Activated CD8-positive, alpha-beta memory T cell treated with anti-CD3 and anti-CD28 coated beads, Interleukin-2, amount 50 U/mL, for 24 hours (primary cell): ENCODE measurements around the gene ZYX.
"Not testable (repeated sequence)": the region's sequence is repeated elsewhere in the genome, so short reads cannot be mapped to it uniquely, and the experiment has no call there.

Source experiments
- DNase-seq: peaks from one replicate; pipeline ENCODE4 v3.0.0-alpha.2; 2020; ENCODE audit errors: extremely low read depth

ZYX gene

GRCh38 chr7:143396625-143397556 lies 15.7 kb downstream of the ZYX start:
- no peak for DNase-seq

- DNase-seq = no peak
Measured at GRCh38 chr7:143397710-143398530, 16.8 kb downstream of the ZYX start.

- no peak for DNase-seq
Measured at GRCh38 chr7:143398616-143399015, 17.5 kb downstream of the ZYX start.

DNA sequence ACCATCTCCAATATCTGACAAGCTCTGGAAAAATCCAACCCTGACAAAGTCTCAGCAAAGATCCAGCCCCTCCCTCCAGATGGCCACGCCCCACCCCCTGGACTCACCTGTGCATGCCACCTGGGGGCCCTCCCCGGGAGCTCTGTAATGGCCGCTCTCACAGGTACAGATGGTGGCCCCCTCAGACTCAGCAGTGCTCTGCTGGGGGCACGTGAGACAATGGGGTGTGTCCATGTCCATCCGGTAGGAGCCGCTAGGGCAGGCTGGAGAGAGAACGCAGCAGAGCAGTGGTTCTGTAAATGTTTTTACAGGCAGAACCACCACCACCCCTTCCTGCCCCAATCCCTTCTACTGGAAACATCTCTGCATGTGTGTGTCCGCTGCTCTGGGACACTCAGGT lies 18.0 kb downstream of the ZYX start:
- no peak for DNase-seq

DNA sequence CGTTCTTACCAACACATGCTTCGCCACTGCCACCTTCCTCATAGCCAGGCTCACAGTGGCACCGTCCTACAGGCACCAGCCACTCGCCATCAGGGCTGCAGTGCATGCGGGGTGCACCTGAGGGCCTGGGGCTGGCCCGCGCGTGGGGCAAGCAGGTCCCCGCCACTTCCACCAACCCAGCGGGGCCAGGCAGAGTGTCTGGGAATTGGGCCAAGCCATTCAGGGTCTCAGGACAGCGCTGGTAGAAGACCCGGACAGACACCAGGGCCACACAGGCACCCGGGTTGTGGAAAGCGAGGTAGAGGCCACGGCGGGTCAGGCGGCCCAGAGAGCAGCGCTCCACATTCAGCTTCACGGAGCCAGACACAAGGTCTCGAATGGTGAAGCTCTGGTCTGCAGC lies 18.5 kb downstream of the ZYX start:
- DNase-seq = no peak

DNA sequence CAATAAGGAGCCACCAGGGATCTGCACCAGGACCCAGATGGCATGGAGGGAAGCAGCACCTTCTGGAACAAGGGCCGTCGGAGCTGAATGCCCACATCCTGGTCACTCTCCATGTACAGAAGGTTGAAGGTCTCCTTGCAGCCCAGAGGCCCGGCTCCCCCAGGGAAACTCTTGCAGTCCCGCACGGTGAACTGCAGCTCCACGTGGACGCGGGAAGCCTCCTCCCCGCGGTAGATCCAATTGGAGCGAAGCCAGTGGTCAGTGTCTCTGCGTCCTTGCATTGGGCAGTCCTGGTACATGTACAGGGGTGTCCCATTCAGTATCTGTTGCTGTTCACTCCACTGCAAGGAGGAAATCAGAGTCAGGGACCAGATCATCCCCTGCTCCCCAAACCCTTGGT lies 20.1 kb downstream of the ZYX start:
- no peak for DNase-seq

GRCh38 chr7:143402233-143402632 lies 21.1 kb downstream of the ZYX start:
- DNase-seq = not testable (repeated sequence)

- DNase-seq = no peak
Measured at GRCh38 chr7:143405173-143406001, 24.2 kb downstream of the ZYX start.

DNA sequence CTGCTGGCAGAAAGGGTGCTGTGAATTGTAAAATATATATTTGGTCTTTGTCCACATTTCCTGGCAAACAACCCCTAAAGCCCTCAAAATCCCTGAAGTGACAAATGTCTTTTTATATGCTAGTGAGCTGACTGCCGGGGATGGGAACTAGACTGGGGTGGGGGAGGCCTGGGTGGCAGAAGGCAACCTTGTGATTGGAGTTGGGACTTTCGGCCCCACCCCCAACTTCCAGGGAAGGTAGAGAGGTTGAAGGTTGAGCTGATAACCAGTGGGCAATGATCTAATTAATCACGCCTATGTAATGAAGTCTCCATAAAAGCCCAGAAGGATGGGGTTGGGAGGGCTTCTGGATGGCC lies 24.8 kb downstream of the ZYX start:
- no peak for DNase-seq

DNA sequence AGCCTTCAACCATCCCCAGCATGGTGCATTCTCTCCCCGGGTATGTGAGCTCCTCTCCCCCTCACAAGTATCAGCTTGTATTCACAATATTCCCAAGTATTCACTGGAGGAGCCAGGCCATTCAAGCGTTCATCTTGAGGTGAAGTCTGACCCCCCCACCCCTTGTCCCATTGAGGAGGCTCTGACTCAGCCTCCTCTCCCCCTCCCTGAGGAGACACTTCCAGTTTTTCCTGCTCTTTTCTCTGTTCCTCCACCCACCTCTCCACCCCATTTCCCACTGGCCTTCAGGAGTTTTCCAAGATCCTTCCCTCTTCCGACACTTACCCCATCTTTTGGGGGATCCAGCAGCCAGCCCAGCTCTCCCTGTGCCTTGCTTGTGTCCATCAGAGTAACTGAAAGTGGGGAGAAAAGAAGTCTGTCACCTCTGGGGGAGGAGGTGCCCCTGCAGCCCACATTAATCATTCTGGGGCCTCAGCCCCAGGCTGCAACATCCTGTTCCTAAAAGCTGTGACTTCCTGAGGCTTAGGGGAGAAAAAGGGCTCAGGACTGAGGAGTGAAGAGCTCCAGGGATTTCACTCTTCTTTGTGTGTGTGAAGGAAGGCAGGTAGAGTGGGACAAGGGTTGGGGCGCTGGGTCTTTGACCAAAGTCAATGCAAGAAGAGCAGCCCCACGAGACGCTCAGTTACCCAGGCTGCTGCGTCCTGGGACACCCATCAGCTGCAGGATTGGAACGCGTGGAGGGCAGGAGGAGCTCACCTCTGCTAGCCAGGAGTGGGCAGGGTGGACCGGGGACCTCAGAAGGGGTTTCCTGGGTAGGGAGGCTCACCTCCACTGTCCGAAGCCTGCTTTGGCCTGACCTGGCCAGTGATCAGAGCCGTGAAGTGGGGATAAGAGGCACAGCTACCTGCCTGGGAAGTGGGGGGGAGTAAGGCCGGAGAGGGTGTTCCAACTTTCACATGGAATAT lies 26.4 kb downstream of the ZYX start:
- DNase-seq = no peak

GRCh38 chr7:143408252-143408685 lies 27.1 kb downstream of the ZYX start:
- DNase-seq = no peak

- DNase-seq = no peak
Measured at GRCh38 chr7:143408686-143409561, 27.8 kb downstream of the ZYX start, which contains the start of gene EPHA1. Gene EPHA1, minus strand, starts transcription at chr7:143408856. Its CDS starts 51 bp downstream, at chr7:143408805.

DNA sequence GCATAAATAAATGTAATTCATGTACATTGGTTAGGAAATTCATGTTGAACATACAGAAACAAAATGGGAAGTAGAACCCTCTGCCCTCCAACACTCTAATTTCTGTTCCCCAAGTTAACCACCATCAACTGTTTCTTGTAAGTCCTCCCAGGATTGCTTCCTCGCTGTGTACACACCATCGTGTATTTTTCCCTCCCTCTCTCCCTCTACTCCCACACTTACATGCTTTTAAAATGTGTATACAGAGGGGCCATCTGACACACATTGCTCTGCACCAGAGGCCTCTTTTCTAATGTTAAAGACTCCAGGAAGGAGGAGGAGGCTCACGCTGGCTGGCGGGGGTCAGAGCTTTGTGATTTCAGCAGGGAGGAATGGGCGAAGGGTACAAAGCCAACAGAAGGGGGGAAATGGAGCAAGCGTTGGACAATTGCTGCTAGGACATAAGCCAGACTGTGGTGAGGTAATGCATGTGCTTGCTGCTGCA lies 29.4 kb downstream of the ZYX start:
- DNase-seq = no peak

- no peak for DNase-seq
Measured at GRCh38 chr7:143411976-143412708, 31.0 kb downstream of the ZYX start.

- DNase-seq = no peak
Measured at GRCh38 chr7:143413123-143413522, 32.0 kb downstream of the ZYX start.

DNA sequence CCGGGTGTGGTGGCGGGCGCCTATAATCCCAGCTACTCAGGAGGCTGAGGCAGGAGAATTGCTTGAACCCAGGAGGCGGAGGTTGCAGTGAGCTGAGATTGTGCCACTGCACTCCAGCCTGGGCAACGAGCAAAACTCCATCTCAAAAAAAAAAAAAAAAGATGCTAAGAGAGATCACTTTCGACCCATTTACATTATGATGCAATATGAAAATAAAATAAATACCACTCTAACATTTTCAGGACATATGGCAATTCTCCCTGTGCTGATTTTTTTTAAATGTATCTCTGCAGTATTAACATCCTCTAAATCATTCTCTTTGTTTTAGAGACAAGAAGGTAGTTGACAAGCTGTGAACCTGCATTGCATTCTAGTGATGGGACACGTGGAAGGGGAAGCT lies 34.1 kb downstream of the ZYX start:
- not testable (repeated sequence) for DNase-seq

DNA sequence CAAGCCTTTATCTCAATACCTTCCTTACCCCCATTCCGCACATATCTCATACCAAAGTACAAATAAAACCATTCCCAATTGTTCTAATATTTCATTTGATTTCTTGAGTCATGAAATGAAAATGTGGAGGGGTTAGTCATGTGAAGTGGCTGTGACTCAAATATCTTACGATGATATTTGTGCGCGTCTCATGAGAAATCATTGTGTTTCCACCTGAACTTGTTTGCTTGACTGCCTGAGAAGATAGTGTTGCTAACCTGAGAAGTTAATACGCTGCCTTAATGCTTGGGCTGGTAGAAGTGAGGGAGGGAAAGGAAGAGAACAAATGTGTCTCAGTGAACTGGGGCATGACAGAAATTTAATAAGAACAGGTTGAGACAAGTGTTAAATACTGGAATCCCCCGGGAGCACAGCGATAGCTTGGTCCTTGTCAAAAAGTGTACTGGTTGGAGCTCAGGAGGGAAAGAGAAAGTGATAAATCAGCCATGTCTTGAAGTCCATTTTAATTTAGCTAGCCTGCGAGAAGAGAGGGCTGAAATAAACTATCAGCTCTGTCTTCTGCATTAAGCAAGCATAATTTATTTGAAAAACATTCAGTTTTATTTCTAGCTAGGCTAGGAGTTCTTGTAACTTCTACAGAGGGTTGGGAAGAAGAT lies 34.7 kb downstream of the ZYX start:
- no peak for DNase-seq

GRCh38 chr7:143416565-143417149 lies 35.5 kb downstream of the ZYX start:
- no peak for DNase-seq
